SIG-M5 (cell line): ENCODE measurements around the gene RXFP3.
"Not testable (repeated sequence)": the region's sequence is repeated elsewhere in the genome, so short reads cannot be mapped to it uniquely, and the experiment has no call there.

Experiments
- DNase-seq: peaks from one replicate; lab custom pipeline; 2025; lab: John Stamatoyannopoulos, UW

RXFP3 gene

GRCh38 chr5:33936381-33937016 lies at the start of gene RXFP3:
RXFP3 (plus strand) TSS chr5:33936386; CDS start chr5:33936741, 355 bp downstream.
- DNase-seq, result no peak

GRCh38 chr5:33887268-33887667 lies 48.9 kb upstream of the RXFP3 start:
- no peak for DNase-seq

- no peak for DNase-seq
Measured at GRCh38 chr5:33888587-33888986, 47.6 kb upstream of the RXFP3 start.

GRCh38 chr5:33890131-33891032 lies 45.8 kb upstream of the RXFP3 start:
- DNase-seq, result no peak

- no peak for DNase-seq
Measured at GRCh38 chr5:33891446-33891787, 44.8 kb upstream of the RXFP3 start.

GRCh38 chr5:33891788-33892619 lies 44.2 kb upstream of the RXFP3 start, which contains the start of gene ADAMTS12:
ADAMTS12 (minus strand) TSS chr5:33891990; CDS start chr5:33891856, 134 bp downstream.
- no peak for DNase-seq

GRCh38 chr5:33892620-33893137 lies 43.5 kb upstream of the RXFP3 start:
- no peak for DNase-seq

GRCh38 chr5:33894566-33894965 lies 41.6 kb upstream of the RXFP3 start:
- DNase-seq, result no peak

GRCh38 chr5:33901156-33901555 lies 35.0 kb upstream of the RXFP3 start:
- DNase-seq, result no peak

GRCh38 chr5:33903118-33903517 lies 33.1 kb upstream of the RXFP3 start:
- no peak for DNase-seq

- no peak for DNase-seq
Measured at GRCh38 chr5:33905381-33905780, 30.8 kb upstream of the RXFP3 start.

GRCh38 chr5:33906248-33906647 lies 29.9 kb upstream of the RXFP3 start:
- not testable (repeated sequence) for DNase-seq

GRCh38 chr5:33914844-33915243 lies 21.3 kb upstream of the RXFP3 start:
- not testable (repeated sequence) for DNase-seq

GRCh38 chr5:33921002-33921401 lies 15.2 kb upstream of the RXFP3 start:
- DNase-seq, result no peak

GRCh38 chr5:33925278-33925677 lies 10.9 kb upstream of the RXFP3 start:
- DNase-seq, result no peak

GRCh38 chr5:33927685-33928084 lies 8.5 kb upstream of the RXFP3 start:
- DNase-seq, result no peak

GRCh38 chr5:33928283-33928682 lies 7.9 kb upstream of the RXFP3 start:
- DNase-seq, result no peak

GRCh38 chr5:33929925-33930690 lies 6.1 kb upstream of the RXFP3 start:
- DNase-seq, result no peak

GRCh38 chr5:33931136-33931535 lies 5.0 kb upstream of the RXFP3 start:
- DNase-seq, result no peak

- DNase-seq, result no peak
Measured at GRCh38 chr5:33933723-33934169, 2.4 kb upstream of the RXFP3 start.

- DNase-seq, result no peak
Measured at GRCh38 chr5:33934176-33934575, 2.0 kb upstream of the RXFP3 start.
